PFSK-1 (cell line): Measurements from ENCODE around the gene SUPT5H.

Source experiments
- POLR2AphosphoS5 ChIP-seq: IDR thresholded peaks from 2 replicates; pipeline ENCODE4 v1.6.1; 2012; ENCODE audit warnings: low read depth, mild to moderate bottlenecking, control low read depth, low read length, moderate library complexity
- REST ChIP-seq, 2 experiments: IDR thresholded peaks; 2 replicates each; pipeline versions ENCODE4 v1.6.1 to v1.8.0; 2011 to 2012; ENCODE audit warnings: low read depth in 2 of 2, low read length in 2 of 2, control low read depth in 1 of 2, inconsistent platforms in 1 of 2, mild to moderate bottlenecking in 1 of 2, moderate library complexity in 1 of 2; ENCODE audit not compliant: insufficient read depth in 1 of 2
- SIN3A ChIP-seq: IDR thresholded peaks from 2 replicates; pipeline ENCODE4 v1.6.1; 2012; ENCODE audit warnings: mild to moderate bottlenecking, low read length, moderate library complexity, borderline replicate concordance; ENCODE audit not compliant: insufficient read depth

GRCh38 chr19:39520541-39521484, 75.4 kb downstream of the SUPT5H start:
- TF ChIP-seq POLR2AphosphoS5 (no peak), REST (IDR thresholded peaks at IDR 0.05; ENCODE audit: insufficient read depth in 1 of 2, low read depth in 2 of 2, low read length in 2 of 2) (no peak), SIN3A (no peak)
